Choroid plexus epithelial cell (primary cell): ENCODE results near the gene FIBP.

Experiments used
- DNase-seq: peaks from one replicate; pipeline ENCODE4 v3.0.0-alpha.2; 2010; ENCODE audit warnings: low read depth
- H3K4me3 ChIP-seq: 2 replicates; pipeline ENCODE4 v1.5.1; 2011; ENCODE audit warnings: low read depth, mild to moderate bottlenecking, control low read depth, low read length, moderate library complexity
- CTCF ChIP-seq: conservative IDR thresholded peaks from 2 replicates; pipeline ENCODE4 v1.5.1; 2011; ENCODE audit warnings: low read depth, mild to moderate bottlenecking, control low read depth, inconsistent platforms, low read length, moderate library complexity

Gene FIBP

GRCh38 chr11:65888163-65888814 lies at the start of gene FIBP:
TSS of gene FIBP (minus strand) at chr11:65888471. CDS start at chr11:65888418, 53 bp downstream.
- TF ChIP-seq CTCF, result peak; percentile 66
- H3K4me3 ChIP-seq, result peak within 1 kb of the TSS; percentile 90
- DNase-seq, result peak; percentile 98

- TF ChIP-seq CTCF, result no peak
- H3K4me3 ChIP-seq, result no peak overlapping the region
Measured at GRCh38 chr11:65937766-65938165, 49.5 kb upstream of the FIBP start.

GRCh38 chr11:65934014-65934413 lies 45.7 kb upstream of the FIBP start:
- DNase-seq, result peak; percentile 33
- no peak overlapping the region for H3K4me3 ChIP-seq
- no peak for TF ChIP-seq CTCF

More at GRCh38 chr11:65937766-65938165, 49.5 kb upstream of the FIBP start:
- DNase-seq, result no peak

GRCh38 chr11:65932558-65932919 lies 44.3 kb upstream of the FIBP start:
- peak; percentile 47 for DNase-seq
- TF ChIP-seq CTCF, result no peak
- H3K4me3 ChIP-seq, result no peak overlapping the region

GRCh38 chr11:65931773-65932557 lies 43.7 kb upstream of the FIBP start:
- DNase-seq, result peak; percentile 9
- no peak for TF ChIP-seq CTCF
- H3K4me3 ChIP-seq, result no peak overlapping the region

GRCh38 chr11:65928667-65929066 lies 40.4 kb upstream of the FIBP start:
- H3K4me3 ChIP-seq, result no peak overlapping the region
- no peak for DNase-seq
- TF ChIP-seq CTCF, result no peak
